ENCODE results near the gene SLC24A5.

The SLC24A5 gene

DNA sequence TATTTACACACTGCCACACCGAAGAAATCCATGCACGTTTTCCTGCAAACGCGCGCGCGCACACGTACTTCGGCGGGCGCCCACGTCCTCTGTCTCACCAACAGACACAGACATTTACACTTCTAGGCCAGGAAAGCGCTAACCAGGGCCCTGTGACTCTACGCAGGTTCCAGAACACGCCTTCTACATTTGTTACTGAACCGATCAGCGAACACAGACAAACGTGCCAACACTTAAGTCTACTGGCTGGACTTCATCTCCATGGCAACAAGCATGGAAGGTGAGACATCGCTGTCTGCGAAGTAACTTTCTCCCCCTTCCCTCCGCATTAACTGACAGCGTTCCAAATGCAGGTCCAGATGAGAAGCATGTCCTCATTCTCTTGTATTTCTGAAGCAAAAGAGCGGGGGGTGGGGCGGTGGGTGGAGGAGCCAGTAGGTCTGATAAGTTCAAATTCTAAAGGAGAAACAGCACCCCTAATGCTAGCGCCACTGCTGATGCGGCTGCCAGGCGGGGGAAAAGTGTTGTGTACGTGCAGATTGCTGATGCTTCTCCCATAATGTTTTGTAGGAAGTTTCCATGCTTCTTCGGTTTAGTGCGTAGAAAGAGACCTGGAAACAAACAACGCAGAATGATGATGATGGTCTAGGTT, 70.9 kb downstream of the SLC24A5 start, which contains the start of gene CTXN2:
CTXN2 (plus strand) TSS at position 92 of the 652 bp plus-strand sequence. CDS start 9,636 bp downstream, outside the sequence.
- DNase-seq, result no peak

All from CD4-positive, alpha-beta T cell treated with Interleukin-1 beta for 1 hour (primary cell).